ENCODE measurements around the gene RHOT2. TPM values are rescaled to one million over a fixed set of nuclear protein-coding genes. Genes with fewer than 3 reads are reported as not detected.

Gene RHOT2
- total RNA-seq, 2 donors from 2014 or later = 73.8 to 106 TPM

DNA sequence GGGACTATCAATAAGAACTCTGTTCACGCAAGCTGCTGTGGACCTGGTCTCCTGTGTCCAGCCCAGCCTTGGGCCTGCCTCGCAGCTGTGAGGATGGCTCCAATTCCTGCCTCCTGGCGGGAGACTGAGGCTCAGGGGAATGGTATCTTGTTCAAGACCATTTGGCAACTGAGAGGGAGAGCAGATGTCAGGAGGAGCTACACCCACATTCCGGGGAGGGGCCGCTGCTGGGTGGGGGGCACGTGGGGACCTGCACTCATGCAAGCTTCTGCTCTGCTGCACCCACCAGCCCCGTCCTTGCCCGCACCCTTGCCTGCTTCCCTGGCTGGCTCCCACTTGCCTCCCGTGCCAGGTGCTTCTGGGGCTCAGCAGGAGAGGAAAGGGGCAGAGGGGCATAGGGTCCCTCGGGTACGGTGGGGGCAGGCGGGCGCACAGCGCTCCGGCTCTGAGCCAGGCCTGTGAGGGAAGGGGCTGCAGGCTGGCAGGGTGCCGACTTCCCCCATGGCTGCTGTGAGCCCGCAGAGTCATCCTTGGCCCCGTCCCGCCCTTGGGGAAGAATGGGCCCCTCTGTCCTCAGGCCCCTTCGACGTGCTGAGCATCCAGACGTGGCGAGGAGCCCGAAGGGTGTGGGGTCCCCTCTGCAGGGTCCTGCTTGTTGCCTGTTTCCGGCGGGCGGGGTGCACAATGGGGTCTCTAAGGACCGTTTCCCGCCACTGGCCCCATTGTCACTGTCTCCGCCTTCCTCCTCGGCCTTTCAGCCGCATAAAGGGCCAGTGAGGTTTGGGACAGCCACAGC, 49.7 kb downstream of the RHOT2 start:
- ATAC-seq (no peak), DNase-seq (no peak)
- intact Hi-C loops (cut with DNase I) = loop anchor here in 1 of 2 donors (10.0 kb wide), 1 partner anchor 337 kb away; no protein-coding TSS in a partner anchor

DNA sequence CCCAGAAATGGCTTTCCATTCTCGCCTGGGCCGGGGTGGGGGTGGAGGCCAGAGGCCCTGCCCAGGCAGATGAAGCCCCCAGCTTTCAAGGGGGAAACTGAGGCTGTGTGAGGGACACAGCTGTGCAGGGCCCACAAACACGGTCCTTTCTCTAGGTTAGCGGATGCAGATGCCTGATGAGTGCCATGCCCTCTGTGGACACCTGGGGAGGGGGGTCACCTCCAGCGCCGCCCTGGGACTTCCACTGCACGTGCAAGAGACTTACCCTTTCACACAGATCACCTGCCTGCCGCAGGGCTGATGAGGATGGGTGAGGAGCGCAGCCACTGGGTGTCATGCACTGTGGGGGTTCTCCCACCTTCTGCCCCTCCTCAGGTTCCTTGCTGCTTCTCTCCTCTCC, 50.5 kb downstream of the RHOT2 start:
- no peak for DNase-seq
- ATAC-seq = no peak
- intact Hi-C loops (cut with DNase I) = loop anchor here in 1 of 2 donors (10.0 kb wide), 1 partner anchor 336 kb away; no protein-coding TSS in a partner anchor

DNA sequence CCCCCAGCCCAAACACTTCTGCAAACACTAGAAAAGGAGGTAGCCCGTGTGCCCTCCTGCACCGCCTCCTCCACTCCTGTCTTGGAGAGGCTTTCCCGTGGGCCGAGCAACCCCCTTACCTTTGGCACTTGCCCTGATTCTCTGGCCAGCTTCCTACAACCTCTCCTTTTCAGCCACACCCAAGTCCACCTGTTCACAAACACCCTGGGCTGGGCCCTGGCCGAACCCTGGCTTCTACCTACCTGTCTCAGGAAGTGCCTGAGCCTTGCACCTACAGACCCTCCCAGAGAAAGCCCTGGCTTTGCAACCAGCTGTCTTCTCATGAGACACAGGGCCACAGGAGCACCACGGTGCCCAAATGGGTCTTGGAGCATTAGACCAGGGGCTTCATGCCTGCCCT, 51.0 kb downstream of the RHOT2 start:
- ATAC-seq (no peak), DNase-seq (no peak)
- intact Hi-C loops (cut with DNase I) = loop anchor here in 1 of 2 donors (10.0 kb wide), 1 partner anchor 336 kb away; no protein-coding TSS in a partner anchor

DNA sequence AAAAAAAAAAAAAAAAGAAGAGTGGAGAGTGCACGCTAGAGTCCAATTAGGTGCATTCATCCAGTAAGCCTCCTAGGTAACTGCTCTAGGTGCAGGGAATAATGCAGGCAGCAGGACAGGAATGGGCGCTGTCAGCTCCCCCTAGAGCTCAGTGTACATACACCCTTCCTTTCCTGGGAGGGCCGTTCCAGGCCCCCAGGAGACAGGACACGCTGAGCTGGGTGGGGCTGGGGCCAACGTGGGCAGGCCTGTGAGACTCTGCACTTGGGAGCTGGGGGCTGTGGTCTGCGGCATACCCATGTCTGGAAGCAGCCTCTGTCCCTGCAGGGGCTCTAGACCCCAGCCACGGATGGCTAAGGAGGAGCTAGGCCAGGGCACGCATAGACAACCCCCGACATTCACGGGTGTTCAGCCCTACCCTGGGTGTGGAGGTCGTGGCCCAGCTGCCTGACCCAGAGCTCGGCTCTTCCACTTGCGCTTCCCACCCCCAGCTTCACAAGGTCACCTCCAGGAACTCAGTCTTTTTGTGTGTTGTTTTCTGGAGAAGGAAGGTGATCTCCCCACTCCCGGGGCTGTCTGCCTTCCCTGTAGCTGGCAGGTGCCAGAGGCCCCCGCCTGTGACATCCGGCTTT, 52.0 kb downstream of the RHOT2 start:
- DNase-seq (no peak), ATAC-seq (no peak)
- intact Hi-C loops (cut with DNase I) = loop anchor here in 1 of 2 donors (10.0 kb wide), 1 partner anchor 335 kb away; no protein-coding TSS in a partner anchor

DNA sequence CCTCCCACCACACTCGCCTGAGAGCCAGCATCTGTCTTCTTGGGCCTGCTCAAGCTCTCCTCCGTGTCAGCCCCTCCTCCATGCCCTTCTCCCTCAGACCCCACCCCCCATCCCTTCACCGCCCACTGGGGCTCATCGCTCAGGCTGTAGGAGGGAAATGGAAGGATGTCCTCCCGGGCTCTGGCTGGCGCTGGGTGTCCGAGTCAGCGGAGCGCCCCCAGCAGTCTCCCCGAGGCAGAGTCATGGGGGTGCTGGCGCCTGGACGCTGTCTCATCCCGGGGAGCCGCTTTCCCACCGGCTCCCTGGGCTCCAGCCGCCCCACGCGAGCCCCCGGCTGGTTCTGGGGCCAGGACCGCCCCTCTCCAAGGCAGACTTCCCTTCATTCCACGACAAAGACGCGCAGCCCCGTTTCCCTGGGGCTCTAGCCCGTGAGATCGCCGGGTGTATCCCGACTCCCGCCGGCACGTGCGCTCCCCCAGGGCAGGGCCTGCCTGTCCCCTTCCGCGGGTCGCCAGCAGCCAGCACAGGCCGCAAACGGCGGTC, 52.6 kb downstream of the RHOT2 start:
- intact Hi-C loops (cut with DNase I) = no loop called here
- peak; percentile 71 for DNase-seq
- ATAC-seq = peak; percentile 63 to 65

DNA sequence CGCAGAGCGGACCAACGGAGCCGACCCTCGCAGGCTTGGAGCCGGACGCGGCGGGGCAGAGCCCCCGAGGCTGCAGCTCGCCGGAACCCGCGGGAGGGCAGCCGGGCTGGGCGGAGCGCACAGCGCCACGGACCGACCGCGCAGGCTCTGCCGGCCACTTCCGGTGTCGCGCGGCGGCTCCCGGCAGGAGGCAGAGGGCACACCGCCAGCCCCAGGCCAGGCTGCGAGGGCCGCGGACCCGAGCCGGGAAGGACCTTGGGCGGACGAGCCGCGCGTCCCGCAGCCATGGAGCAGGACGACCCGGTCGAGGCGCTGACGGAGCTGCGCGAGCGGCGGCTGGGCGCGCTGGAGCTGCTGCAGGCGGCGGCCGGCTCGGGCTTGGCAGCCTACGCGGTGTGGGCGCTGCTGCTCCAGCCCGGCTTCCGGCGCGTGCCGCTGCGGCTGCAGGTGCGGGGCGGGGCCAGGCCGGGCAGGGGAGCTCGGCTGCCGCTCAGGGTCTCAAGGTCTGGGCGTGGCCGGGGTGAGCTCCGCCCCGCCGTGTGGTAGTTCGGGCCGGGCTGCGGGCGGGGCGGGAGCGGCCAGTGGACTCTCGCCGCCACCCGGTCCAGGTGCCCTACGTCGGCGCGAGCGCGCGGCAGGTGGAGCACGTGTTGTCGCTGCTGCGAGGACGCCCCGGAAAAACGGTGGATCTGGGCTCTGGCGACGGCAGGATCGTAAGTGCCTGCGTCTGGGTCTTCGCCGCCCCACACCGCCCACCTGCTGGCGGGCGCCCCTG, 53.2 kb downstream of the RHOT2 start, which contains the start of gene ANTKMT:
Gene ANTKMT (plus strand): TSS at position 157 of the 775 bp plus-strand sequence. CDS start 129 bp downstream, at position 286.
- peak; percentile 82 for DNase-seq

DNA sequence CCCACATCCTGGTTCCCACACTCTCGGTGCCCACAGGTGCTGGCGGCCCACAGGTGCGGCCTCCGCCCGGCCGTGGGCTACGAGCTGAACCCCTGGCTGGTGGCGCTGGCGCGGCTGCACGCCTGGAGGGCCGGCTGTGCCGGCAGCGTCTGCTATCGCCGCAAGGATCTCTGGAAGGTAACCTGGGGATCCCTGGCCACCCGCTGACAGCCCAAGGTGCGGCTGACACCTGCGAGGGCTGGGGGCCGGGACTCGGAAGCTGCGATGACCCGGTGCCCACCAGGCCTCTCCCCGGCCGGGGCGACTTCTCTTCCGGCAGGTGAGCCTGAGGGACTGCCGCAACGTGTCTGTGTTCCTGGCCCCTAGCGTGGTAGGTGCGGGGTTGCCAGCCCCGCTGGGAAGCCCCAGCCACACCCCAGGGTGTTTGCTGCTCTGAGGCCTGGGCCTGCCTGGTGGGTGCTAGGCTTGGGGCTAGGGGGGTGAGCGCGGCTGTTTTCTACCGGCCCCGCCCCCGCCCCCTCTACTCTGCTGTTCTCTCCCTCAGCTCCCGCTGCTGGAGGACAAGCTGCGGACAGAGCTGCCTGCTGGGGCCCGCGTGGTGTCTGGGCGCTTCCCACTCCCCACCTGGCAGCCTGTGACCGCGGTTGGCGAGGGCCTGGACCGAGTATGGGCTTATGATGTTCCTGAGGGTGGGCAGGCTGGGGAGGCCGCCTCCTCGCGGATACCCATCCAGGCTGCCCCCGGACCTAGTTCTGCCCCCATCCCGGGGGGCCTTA, 54.0 kb downstream of the RHOT2 start:
- intact Hi-C loops (cut with DNase I) = no loop called here
- ATAC-seq = no peak
- DNase-seq = no peak

More for the DNA sequence above, 53.2 kb downstream of the RHOT2 start, which contains the start of gene ANTKMT:
- ATAC-seq = peak; percentile 84 to 90
- intact Hi-C loops (cut with DNase I) = no loop called here

DNA sequence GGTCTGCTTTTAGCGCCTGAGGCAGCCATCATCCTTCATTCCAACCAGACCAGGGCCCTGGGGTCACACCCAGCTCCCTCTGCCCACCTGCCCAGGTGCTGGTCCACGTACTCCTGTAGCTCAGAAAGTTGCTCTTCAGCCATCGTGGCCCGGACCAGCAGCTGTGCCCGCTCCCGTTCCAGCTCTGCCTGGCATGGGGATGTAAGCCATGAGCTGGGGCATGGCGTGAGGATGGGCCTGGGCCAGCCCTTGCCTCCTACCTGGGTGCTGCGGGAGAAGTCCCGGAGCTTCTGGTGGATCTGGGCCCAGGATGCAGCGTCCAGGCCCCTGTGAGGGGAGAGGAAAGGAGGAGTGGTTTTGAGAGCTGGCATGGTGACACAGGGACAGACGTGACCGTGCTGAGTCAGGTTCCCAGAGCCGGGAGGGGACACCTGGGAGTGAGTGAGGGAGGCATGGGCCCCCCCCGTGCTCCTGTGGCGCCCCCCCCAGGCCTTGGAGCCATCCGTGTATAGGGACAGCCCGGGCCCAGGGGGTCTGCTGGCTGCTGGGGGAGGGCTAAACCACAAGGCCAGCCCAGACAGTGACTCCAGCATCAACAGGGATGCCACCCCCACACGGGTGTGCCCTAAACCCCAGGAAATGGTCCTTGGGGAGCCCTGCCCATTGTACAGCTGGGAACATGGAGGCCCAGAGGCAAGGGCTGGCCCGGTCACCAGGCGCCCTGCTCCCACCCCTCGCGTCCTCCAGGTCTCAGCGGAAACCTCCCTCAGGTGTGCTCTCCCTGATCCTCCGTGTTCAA, 55.1 kb downstream of the RHOT2 start:
- intact Hi-C loops (cut with DNase I) = no loop called here
- DNase-seq (no peak), ATAC-seq (no peak)

DNA sequence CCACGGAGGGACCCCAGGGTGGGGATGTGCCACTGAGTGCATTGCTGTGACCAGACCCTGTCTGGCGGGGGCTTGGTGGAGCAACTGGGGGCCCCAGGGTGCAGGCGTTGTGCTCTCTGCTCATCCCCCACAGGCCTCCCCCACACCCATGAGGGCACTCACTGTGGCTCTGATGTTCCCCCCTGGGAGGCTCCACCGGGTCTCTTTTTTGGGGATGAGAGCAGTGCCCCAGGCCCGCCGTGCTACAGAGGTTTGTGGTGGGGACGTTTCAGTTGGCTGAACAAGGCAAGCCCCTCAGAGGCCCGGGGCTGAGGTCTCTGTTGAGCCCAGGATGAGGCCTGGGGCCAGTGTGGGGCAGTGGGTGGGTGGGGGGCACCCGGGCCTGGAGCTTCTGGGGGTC, 55.8 kb downstream of the RHOT2 start:
- ATAC-seq (no peak), DNase-seq (no peak)
- intact Hi-C loops (cut with DNase I) = no loop called here

Other genes starting within 250 kb of the RHOT2 start
- 10 to 100 TPM; 24.2 to 38.1 TPM for gene RAB11FIP3, start 242.5 kb upstream of the RHOT2 start, total RNA-seq
- gene CAPN15, start 140.4 kb upstream of the RHOT2 start, total RNA-seq = 10 to 100 TPM; 19.2 to 25.8 TPM
- gene PRR35, start 107.7 kb upstream of the RHOT2 start, total RNA-seq = not detected
- gene NHLRC4, start 101.1 kb upstream of the RHOT2 start, total RNA-seq = under 1 TPM; 0.10 to 0.97 TPM
- gene PIGQ, start 98.2 kb upstream of the RHOT2 start, total RNA-seq = 10 to 100 TPM; 19.1 to 21.3 TPM
- 10 to 100 TPM in 1 of 2 donors, 1 to 10 TPM in 1; 9.9 to 13.5 TPM for gene RAB40C, start 78.1 kb upstream of the RHOT2 start, total RNA-seq
- gene WFIKKN1, start 37.1 kb upstream of the RHOT2 start, total RNA-seq = under 1 TPM; 0.21 to 0.50 TPM
- gene METTL26, start 31.8 kb upstream of the RHOT2 start, total RNA-seq = 10 to 100 TPM; 42.8 to 61.8 TPM
- gene MCRIP2, start 26.3 kb upstream of the RHOT2 start, total RNA-seq = 100 to 1,000 TPM in 1 of 2 donors, 10 to 100 TPM in 1; 92.8 to 117 TPM
- 10 to 100 TPM in 1 of 2 donors, 1 to 10 TPM in 1; 9.6 to 15.5 TPM for gene WDR90, start 18.8 kb upstream of the RHOT2 start, total RNA-seq
- gene RHBDL1, start 7.5 kb downstream of the RHOT2 start, total RNA-seq = 1 to 10 TPM; 1.2 TPM
- gene STUB1, start 12.3 kb downstream of the RHOT2 start, total RNA-seq = 100 to 1,000 TPM in 1 of 2 donors, 10 to 100 TPM in 1; 89.1 to 101 TPM
- gene JMJD8, start 16.2 kb downstream of the RHOT2 start, total RNA-seq = 10 to 100 TPM; 45.5 to 48.9 TPM
- gene WDR24, start 22.3 kb downstream of the RHOT2 start, total RNA-seq = 1 to 10 TPM; 8.2 TPM
- 1 to 10 TPM in 1 of 2 donors, under 1 TPM in 1; 0.32 to 1.0 TPM for gene FBXL16, start 37.7 kb downstream of the RHOT2 start, total RNA-seq
- gene METRN, start 47.0 kb downstream of the RHOT2 start, total RNA-seq = 10 to 100 TPM; 53.7 to 56.8 TPM
- 10 to 100 TPM; 32.5 to 36.8 TPM for gene ANTKMT, start 53.0 kb downstream of the RHOT2 start, total RNA-seq
- under 1 TPM; 0.50 to 0.56 TPM for gene CCDC78, start 58.3 kb downstream of the RHOT2 start, total RNA-seq
- 10 to 100 TPM; 12.0 to 15.8 TPM for gene HAGHL, start 59.0 kb downstream of the RHOT2 start, total RNA-seq
- gene CIAO3, start 72.9 kb downstream of the RHOT2 start, total RNA-seq = 10 to 100 TPM; 22.6 to 23.3 TPM
- 10 to 100 TPM; 12.6 to 13.0 TPM for gene MSLN, start 92.6 kb downstream of the RHOT2 start, total RNA-seq
- 10 to 100 TPM; 11.1 to 11.4 TPM for gene RPUSD1, start 120.2 kb downstream of the RHOT2 start, total RNA-seq
- 1 to 10 TPM; 4.7 to 8.8 TPM for gene CHTF18, start 120.5 kb downstream of the RHOT2 start, total RNA-seq
- not detected for gene GNG13, start 132.6 kb downstream of the RHOT2 start, total RNA-seq

Measured in left cardiac atrium (tissue), 4 donors.